HuH-7 (cell line): ENCODE data around the gene PDE9A.

Experiments
- DNase-seq: peaks from one replicate; pipeline ENCODE4 v3.0.0; 2011; ENCODE audit warnings: low spot score

PDE9A gene

DNA sequence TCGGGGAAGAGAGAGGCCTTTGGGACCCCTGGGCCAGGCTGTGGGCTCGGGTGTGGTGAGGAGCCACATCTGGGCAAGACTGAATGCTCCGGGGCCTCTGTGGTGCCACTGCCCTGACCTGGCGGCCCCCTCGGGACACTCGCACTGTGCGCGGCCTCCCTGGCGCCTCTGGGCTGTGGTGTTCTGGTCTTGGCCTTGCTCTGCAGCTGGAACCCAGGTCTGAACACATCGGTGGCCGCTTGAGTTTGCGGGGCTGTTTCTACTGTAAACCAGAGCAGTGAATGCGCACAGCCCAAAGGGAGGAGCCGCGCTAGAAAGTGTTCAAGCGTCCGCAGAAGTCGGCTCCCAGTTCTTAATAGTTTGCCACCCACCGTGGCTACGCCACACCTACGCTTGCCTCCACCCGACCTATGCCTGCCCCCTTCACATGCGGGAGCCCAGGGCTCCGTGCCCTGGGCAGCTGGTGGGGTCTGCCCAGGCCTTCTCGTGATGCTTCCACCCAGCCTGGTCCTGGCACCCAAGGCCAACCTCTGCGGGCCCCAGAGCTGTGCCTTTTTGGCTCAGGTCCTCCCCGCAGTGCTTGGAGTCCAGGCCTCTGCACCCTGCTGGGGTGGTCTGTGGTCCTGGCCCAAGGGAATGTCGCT is 4.4 kb downstream of the PDE9A start:
- no peak for DNase-seq

DNA sequence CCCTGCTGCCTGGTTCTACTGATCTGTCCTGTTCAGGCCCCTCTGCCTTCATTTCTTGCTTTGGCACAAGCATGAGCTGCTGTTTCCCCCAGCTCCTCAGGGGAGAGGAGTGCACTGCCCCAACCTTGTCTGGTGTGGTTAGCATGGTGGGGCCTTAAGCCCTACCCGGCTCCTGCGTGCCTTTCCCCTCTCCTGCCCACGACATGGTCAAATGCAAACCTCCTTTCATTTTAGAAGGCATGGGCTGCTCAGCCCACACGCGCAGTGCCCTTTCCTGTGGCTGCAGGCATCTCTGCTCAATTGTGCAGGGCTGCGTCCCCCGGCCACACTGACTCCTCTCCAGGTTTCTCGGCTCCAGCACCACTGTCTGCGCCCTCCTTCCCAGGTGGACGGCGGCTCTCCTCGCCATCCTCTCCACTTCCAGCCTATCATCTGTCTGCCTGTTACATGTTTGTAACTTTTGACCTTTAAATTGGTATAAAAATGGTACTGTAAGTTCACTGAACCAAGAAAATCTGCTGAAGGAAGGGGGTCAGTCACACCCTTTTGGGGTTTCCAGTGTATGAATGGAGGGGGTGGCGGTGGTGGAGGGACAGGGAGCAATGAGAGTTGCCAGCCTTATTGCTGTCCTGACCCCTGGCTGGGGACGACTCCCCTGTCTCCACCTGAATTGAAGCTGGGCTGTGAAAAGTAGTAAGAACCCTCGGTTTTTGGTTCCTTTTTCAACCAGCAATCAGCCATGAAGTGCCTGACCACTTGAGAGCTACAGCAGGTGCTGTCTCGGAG is 5.1 kb downstream of the PDE9A start:
- DNase-seq = no peak

DNA sequence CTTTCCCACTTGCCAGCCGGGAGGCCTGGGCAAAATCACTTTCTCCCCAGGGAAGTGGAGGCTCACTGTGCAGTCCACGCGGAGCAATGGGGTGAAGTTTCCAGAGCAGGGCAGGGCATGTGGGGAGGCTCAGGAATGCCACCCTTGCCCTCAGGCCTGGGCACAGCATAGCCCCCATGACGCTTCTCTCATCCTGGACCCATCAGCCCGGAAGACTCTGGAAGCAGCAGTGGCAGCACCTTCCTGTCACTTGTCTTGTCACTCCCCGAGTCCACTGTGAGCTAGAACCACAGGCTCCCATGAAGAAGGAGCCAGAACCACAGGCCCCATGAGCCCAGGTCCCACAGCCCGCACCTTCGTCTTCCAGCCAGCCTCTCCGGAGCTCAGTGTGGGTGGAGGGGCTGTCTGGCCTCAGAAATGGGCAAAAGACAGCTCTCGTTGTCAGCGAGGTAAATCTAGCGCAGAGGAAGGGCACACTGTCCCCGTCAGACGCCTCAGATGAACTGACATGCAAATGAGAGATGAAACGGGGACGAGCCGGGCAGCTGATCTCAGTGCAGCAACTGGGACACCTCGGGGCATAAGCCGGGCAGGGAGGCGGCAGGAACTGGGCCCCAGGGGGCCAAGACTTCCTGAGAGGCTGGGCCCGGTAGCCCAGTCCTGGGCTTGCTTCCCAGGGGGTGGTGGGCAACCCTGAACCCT is 6.1 kb downstream of the PDE9A start:
- DNase-seq = no peak

DNA sequence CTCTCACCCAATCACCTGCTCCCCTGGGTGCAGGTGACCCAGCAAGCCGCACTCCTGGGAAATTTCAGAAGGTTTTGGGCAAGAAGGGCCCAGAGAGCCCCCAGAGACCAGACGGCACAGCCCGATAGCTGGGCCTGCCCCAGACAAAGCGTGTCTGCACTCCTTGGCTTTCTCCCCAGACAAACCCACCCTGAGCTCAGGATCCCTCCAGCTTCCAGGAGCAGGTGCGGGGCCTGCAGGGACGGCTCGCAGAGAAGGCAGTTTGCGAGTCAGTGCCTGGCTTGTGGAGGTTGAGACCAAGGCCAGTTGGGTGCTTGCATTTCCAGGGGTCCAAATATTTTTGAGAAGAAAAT is 6.7 kb downstream of the PDE9A start:
- DNase-seq = no peak

DNA sequence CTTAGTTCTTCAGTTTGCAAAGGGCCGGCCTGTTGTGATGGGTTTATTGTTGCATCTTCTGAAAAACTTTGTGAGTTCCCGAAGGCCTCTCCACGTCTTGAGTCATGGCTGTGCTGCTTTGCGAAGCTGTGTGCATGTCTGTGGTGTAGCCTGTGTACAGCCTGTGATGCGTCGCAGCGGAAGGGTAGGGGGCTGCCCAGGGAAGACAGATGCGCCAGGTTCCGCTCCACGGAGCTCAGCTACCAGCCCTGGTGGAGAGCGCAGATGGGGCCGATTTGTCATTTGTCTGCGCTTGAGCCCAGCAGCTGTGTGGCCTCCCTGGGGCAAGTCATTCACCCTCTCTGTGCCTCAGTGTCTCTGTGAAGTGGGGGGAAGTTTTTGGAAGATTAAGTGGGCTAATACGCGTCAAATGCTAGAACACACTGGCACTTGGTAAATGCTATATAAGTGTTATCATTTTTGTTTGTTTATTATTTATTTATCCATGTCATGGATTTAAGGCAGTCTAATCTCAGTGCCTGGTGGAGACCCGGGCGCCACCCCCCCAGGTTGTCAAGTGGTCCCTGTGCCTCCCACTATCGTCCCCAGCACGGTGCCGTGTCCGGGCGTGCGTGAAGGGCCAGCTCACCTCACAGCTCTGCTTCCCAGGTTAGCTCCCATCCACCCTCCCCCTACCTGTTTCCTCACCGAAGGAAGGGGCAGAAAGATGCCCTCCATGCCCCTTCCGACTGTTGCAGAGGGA is 8.4 kb downstream of the PDE9A start:
- no peak for DNase-seq

DNA sequence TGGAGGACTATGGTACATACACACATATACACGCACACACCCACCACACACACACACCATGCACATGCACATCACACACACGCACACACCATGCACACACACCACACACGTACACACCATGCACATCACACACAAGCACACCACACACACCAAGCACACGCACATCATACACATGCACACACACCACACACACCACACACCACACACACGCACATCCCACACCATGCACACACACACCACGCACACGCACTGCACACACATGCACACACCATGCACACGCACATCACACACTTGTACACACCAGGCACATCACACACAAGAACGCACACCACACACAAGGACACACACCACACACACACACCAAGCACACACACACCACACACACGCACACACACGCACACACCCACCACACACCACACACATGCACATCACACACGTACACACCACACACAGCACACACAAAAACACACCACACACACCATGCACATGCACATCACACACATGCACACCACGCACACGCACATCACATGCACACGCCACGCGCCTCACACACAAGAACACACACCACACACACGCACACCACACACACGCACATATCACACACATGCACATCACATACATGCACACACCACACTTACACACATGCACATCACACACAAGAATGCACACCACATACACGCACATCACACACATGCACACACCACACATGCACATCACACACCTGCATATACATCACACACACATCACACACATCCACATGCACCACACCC is 9.2 kb downstream of the PDE9A start:
- DNase-seq = no peak

DNA sequence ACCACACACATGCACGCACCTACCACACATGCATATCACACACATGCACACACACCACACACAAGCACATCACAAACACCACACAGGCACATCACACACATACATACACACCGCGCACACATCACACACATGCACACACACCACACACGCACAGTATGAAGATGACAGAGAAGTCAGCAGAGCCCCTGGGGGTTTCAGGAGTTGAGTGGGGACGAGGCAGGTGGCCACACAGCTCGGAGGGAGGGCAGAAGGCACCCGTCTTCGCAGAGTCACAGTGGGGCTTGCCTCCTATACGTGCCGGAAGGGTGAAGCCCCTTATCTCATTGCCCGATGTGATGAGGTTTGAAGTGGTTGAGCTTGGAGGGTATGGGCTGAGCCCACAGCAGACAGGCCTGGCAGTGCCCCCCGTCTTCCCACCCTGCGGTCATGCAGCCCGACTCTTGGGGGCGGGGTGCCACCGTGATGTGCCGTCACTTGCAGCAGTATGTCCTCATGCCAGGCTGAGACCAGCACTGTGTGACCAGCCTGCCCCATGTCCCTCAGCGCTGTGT is 9.9 kb downstream of the PDE9A start:
- no peak for DNase-seq

DNA sequence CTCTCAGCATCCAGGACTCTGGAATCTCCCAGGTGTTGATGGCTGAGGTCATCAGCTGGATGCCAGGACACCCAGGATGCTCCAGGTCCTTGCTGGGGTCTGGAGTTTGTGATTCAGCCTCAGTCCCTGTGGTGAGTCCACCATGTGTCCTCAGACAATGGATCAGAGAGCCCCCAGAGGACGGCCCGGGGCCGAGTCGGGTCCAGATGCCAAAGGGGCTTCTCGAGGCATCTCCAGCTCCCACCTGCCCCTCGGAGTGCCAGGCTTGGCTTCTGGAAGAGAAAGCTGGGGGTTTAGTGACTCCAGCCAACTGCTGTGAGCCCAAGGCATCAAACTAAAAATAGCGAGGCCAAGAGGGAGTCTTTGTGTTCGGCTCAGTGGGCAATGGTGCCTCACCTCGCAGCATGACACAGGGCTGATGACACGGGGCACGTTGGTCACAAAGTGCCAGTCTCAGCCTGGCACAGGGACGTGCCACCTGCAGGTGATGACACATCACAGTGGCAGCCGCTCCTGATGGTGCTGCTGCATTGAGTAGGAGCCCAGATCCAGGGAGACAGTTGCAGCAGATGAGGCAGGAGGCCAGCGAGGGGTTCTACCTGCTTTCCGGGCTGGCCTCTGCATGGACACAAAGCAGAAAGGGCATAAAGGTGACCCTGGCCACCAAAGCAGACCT is 10.6 kb downstream of the PDE9A start:
- no peak for DNase-seq

DNA sequence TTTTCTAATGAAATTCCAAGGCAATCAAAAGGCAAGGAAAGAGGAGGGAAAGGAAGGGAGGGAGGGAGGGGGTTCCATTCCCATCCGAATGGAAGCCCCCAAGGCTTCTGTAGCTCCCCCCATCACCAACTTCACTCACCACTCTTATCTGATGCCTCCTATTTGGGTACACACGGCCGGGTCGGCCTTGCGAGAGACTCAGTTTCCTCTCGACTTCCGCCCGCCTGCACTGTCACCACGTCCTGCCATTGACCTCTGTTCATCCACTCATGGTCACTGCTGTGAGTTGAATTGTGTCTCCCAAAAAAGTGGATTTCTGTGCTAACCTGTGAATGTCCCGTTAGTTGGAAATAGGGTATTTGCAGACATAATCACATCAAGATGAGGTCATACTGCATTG is 11.2 kb downstream of the PDE9A start:
- no peak for DNase-seq

DNA sequence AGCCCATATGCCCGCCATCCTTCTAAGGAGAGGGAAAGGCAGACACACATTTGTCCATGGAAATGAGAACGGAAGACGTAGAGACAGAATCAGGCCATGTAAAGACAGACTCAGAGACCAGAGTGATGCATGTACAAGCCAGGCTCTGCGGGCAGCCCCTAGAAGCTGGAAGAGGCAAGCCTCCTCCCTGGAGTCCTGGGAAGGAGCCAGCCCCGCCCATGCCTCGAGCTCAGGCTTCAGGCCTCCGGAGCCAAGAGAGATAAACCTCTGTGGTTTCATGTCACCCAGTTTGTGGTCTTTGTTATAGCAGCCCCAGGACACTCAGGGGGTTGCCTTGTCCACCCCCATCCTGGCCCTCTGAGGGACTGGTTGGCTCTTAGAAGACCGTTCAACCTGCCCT is 11.6 kb downstream of the PDE9A start:
- DNase-seq = no peak

DNA sequence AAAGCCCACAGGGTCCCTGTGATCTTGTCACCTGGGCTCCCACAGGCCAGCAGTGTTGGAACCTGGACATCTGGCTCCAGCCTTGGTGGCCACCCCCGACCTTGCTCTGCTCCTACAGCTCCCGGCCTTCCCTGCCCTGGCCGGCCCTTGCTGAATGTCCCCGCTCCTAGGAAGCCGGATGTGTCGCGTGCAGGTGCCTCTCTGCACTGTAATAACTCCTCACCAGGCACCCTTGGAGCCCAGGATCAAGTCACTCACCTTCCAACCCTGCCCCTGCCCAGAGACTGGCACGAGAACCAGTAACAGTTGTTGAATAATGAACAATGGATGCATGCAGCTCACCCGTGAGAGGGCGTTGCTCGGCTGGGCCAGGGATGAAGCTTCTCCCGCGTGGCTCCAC is 12.1 kb downstream of the PDE9A start:
- DNase-seq = no peak

DNA sequence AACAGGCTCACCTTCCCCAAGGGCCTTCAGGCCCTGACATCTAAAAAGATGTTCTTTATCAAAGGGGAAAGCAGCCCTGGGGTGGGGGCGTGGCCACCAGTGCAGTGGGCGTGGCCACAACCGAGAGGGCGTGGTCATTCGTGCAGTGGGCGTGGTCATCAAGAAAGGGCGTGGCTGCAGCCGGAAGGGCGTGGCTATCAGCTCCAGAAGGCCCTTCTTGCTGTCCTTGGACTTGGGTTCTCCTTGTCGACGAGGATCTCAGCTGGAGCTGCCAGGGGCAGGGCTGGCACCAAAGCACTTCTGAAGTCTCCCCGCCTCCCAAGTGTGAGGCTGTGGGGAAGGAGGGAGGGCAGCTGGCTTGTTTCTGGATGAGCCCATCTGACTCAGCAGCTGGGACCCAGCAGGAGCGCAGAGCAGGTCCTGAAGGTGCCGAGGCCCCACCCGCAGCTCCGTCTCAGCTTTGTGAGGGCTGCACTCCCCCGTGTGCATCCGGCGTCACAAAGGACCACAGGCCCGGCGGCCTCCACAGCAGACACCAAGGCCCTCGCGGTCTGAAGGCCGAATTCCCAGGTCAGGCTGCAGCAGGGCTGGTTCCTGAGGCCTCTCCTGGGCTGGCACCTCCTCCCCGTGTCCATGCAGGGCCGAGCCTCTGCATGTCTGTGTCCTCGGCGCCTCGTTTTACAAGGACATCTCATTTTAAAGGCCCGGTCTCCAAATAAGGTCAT is 12.8 kb downstream of the PDE9A start:
- no peak for DNase-seq

DNA sequence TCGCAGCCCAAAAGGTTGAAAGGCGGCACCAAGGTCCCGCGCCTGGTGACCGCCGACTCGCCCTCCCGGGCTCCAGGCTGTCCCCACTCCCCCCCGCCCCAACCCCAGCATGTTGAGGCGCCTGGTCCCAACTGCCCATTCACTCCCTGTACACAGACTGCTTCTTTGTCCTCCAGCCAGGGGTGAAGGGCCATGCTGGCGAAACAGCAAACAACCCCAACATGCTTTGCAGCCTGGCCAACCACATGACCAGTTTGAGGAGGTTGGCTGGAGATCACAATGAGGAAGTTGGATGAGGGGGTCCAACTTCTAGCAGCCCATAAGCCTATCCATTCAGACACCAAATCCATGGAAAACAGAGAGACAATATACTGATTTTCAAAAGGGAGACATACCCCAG is 13.5 kb downstream of the PDE9A start:
- no peak for DNase-seq

DNA sequence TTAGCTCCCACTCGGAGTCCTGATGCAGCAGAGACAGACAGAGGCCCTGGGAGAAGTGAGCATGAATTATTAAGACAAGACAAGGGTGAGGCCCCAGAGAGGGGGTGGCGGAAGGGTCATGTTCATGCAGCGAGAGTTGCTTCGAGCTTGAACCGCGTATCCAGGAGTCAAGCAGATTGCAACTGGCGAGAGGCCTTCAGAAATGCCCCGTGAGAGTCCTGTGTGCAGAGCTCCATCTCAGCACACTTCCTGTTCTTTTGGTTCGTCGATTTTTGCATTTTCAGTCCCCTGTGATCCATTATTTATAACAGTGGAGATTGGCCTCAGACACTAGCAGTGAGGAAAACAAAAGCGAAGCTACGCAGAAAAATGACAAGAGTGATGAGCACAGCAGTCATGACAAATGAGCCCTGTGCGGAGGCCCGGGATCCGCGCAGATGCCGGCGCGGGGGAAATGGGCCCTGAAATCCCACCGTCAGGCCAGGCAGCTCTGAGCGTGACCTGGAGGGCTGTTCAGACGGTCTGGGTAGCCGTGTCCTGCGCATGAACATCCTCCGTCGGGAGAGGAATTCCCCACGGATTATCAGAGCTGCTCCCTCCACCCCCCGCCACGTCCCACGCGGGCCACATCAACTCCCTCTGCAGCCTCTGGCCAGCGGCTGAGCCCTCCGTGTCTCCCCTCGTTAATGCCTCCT is 15.0 kb downstream of the PDE9A start:
- DNase-seq = no peak

DNA sequence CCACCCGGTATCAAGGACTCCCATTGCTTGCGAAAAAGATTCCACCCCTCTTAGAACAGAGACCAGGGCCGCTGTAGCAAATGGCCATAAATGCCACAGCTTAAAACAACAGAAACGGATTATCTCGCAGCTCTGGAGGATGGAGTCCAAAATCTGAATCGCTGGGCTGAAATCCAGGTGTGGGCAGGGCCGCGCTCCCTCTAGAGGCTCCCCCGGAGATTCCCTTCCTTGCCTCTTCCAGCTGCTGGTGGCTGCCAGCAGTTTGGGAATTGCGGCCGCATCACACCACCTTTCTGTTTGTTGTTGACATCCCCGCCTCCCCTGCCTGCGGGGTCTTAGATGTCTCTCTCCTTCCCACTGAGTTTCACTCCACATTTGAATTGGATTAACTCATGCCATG is 15.6 kb downstream of the PDE9A start:
- DNase-seq = peak; percentile 43

DNA sequence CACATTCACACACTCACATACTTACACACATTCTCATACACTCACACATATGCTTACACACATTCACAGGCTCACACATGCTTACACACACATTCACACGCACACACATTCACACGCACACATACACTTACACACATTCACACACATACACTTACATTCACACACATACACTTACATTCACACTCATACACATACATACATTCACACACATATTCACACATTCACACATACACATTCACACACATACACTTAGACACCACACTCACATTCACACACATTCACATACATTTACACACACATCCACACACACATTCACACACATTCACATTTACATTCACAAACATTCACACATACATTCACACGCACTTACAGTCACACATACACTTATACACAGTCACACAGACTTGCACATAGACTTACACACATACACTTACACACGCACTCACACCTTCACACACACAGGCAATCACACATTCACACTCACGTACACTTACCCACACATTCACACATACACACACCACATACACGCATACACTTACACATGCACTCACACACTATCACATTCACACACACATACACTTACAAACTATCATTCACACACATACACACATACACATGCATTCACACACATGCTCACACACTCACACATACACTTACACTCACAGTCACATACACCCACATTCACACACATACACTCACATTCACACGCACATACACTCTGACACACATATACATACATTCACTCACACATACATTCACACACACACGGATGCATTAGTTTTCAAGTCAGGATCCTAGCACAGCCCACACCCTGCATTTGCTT is 16.8 kb downstream of the PDE9A start:
- DNase-seq = no peak

DNA sequence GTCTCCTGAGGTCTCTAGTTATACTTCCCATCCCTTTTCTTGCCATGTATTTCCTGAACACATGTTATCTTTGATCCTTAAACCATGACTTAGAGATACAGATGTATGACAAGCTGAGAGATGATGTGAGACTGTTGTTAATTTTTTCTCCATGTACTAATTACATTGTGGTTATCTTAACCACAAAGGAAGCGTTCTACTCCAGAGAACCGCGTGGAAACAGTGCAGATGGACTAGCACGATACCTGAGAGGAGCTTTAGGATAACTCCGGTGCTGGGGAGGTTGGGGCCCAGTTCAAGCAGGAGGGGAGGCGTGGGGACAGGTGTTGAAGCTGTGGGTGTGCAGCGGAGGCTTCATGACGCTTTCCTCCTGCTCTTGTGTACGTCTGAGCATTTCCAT is 17.5 kb downstream of the PDE9A start:
- DNase-seq = no peak

DNA sequence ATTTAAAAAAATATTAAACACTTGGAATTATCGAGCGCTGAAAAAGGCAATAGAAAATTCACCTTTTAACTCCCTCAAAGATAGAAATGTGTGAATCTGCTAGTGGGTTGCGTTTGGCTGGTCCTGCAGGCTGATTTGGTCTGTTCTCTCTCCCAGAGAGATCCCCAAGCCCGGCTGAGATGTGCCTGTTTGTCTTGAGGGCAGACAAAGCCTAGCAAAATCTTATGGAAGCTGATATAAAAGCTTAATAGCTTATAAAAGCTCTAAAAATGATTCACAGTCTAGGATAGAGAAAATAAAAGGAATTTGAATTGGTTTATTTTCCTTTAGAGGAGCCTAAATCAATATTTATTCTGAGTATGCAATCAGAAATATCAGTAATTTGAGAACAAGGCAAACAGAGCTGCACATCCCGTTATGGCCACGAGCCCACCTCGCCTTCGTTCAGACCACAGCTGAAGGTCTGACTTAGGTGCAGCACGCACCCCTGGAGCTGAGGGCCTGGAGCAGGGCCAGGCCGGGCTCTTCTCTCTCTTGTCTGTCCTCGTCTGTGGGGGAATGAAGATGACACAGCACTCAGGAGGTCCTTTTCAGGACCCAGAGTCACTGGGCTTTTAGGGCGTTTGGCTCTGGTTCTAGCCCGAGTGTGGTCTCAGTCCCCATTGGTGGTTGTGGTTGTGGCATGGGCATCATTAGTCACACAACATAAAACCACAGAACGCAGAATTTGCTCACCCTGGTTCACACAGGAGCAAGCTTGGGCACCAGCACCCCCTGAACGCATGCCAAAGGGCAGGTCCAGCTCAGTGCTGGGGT is 18.6 kb downstream of the PDE9A start:
- DNase-seq = peak; percentile 57
